GM18951 (cell line): ENCODE measurements around the gene CERS6.

Experiments used
- POLR2A ChIP-seq: IDR thresholded peaks from 4 replicates; pipeline ENCODE4 v1.6.1; 2011; ENCODE audit warnings: mild to moderate bottlenecking; ENCODE audit not compliant: insufficient read length, insufficient read depth; ENCODE audit errors: extremely low read depth
- in situ Hi-C: fragments of 300-500 bp; cut with MboI; formaldehyde crosslinking; loops from one replicate; pipeline ENCODE4 v1.12.0; 2022; ENCODE audit warnings: low sequenced_read_pairs, mixed read lengths, inconsistent platforms; ENCODE audit not compliant: unreplicated experiment

The CERS6 gene

GRCh38 chr2:168431301-168432024 is 24.6 kb upstream of the CERS6 start:
- in situ Hi-C loops = no loop called here
- no peak for TF ChIP-seq POLR2A

GRCh38 chr2:168432100-168432499 is 24.0 kb upstream of the CERS6 start:
- in situ Hi-C loops = no loop called here
- TF ChIP-seq POLR2A = no peak

- in situ Hi-C loops = no loop called here
- TF ChIP-seq POLR2A = no peak
These were observed 23.4 kb upstream of the CERS6 start for GRCh38 chr2:168432565-168433186.

GRCh38 chr2:168433527-168433926 is 22.5 kb upstream of the CERS6 start:
- in situ Hi-C loops = no loop called here

GRCh38 chr2:168434146-168434545 is 21.9 kb upstream of the CERS6 start:
- TF ChIP-seq POLR2A = no peak
- in situ Hi-C loops = no loop called here

More at GRCh38 chr2:168433527-168433926, 22.5 kb upstream of the CERS6 start:
- TF ChIP-seq POLR2A = no peak

GRCh38 chr2:168436840-168437239 is 19.2 kb upstream of the CERS6 start:
- TF ChIP-seq POLR2A = no peak
- in situ Hi-C loops = no loop called here

- no peak for TF ChIP-seq POLR2A
- in situ Hi-C loops = no loop called here
These were observed 17.5 kb upstream of the CERS6 start for GRCh38 chr2:168438553-168438952.

GRCh38 chr2:168439536-168439935 is 16.5 kb upstream of the CERS6 start:
- in situ Hi-C loops = no loop called here
- no peak for TF ChIP-seq POLR2A

- TF ChIP-seq POLR2A = no peak
- in situ Hi-C loops = no loop called here
These were observed 14.7 kb upstream of the CERS6 start for GRCh38 chr2:168441214-168441872.

GRCh38 chr2:168443818-168444217 is 12.3 kb upstream of the CERS6 start:
- in situ Hi-C loops = no loop called here
- no peak for TF ChIP-seq POLR2A

- in situ Hi-C loops = no loop called here
- no peak for TF ChIP-seq POLR2A
These were observed 10.1 kb upstream of the CERS6 start for GRCh38 chr2:168445960-168446359.

- in situ Hi-C loops = no loop called here
- no peak for TF ChIP-seq POLR2A
These were observed 7.1 kb upstream of the CERS6 start for GRCh38 chr2:168448980-168449379.

GRCh38 chr2:168449419-168449818 is 6.7 kb upstream of the CERS6 start:
- TF ChIP-seq POLR2A = no peak
- in situ Hi-C loops = no loop called here

- in situ Hi-C loops = no loop called here
These were observed 5.9 kb upstream of the CERS6 start for GRCh38 chr2:168450171-168450570.

More at GRCh38 chr2:168450171-168450570, 5.9 kb upstream of the CERS6 start:
- TF ChIP-seq POLR2A = no peak
